Liver (tissue), 9 donors: Measurements from ENCODE around the gene TRIM41. TPM values are rescaled to one million over a fixed set of nuclear protein-coding genes. Genes with fewer than 3 reads are reported as not detected.

ENCODE experiments used
- DNase-seq: peaks from one replicate; pipeline ENCODE4 v3.0.0-alpha.2; 2017; ENCODE audit warnings: low spot score
- H3K27ac ChIP-seq, 2 donors: one replicate each; pipeline ENCODE4 v1.7.0; 2013; ENCODE audit warnings: inconsistent platforms in 2 of 2, low read length in 2 of 2, control low read depth in 1 of 2, low read depth in 1 of 2, mild to moderate bottlenecking in 1 of 2
- H3K27me3 ChIP-seq, 4 donors: one replicate each; pipeline versions ENCODE4 v1.6.1 to v1.7.0; 2013; ENCODE audit warnings: low read length in 3 of 4, inconsistent platforms in 1 of 4, mild to moderate bottlenecking in 1 of 4, moderate library complexity in 1 of 4; ENCODE audit not compliant: control insufficient read depth in 4 of 4, insufficient read depth in 4 of 4
- H3K36me3 ChIP-seq, 4 donors: one replicate each; pipeline versions ENCODE4 v1.6.1 to v1.7.0; 2013; ENCODE audit warnings: low read length in 3 of 4, mild to moderate bottlenecking in 3 of 4, low read depth in 1 of 4, moderate library complexity in 1 of 4; ENCODE audit not compliant: control insufficient read depth in 4 of 4, insufficient read depth in 3 of 4
- H3K4me1 ChIP-seq, 4 donors: one replicate each; pipeline versions ENCODE4 v1.6.1 to v1.7.0; 2013; ENCODE audit warnings: low read length in 3 of 4, mild to moderate bottlenecking in 3 of 4, moderate library complexity in 1 of 4; ENCODE audit not compliant: control insufficient read depth in 4 of 4, insufficient read depth in 4 of 4
- H3K4me3 ChIP-seq, 3 donors: one replicate each; pipeline versions ENCODE4 v1.6.1 to v1.7.0; 2013; ENCODE audit warnings: low read length in 3 of 3, control low read depth in 1 of 3, low read depth in 1 of 3, mild to moderate bottlenecking in 1 of 3
- H3K9ac ChIP-seq, 2 donors: one replicate each; pipeline ENCODE4 v1.7.0; 2013; ENCODE audit warnings: low read length in 2 of 2, mild to moderate bottlenecking in 2 of 2, moderate library complexity in 2 of 2, control low read depth in 1 of 2, low read depth in 1 of 2
- H3K9me3 ChIP-seq, 4 donors: one replicate each; pipeline versions ENCODE4 v1.6.1 to v1.7.0; 2013; ENCODE audit warnings: low read length in 3 of 4; ENCODE audit not compliant: control insufficient read depth in 4 of 4
- CTCF ChIP-seq: fragments of 150-350 bp; IDR thresholded peaks from 2 replicates; pipeline ENCODE4 v1.5.1; 2017; ENCODE audit warnings: improper control_type of control experiment, low read depth, low read length; ENCODE audit not compliant: missing input control
- EGR1 ChIP-seq, 2 donors: IDR thresholded peaks; 2 replicates each; pipeline ENCODE4 v1.6.1; 2016 to 2018; ENCODE audit warnings: antibody characterized with exemption in 2 of 2, low read depth in 2 of 2
- FOXA1 ChIP-seq: IDR thresholded peaks from 2 replicates; pipeline ENCODE4 v1.6.1; 2016; ENCODE audit warnings: antibody characterized with exemption
- FOXA2 ChIP-seq: IDR thresholded peaks from 2 replicates; pipeline ENCODE4 v1.6.1; 2016; ENCODE audit warnings: antibody characterized with exemption
- GABPA ChIP-seq, 2 donors: IDR thresholded peaks in 1 of 2; conservative IDR thresholded peaks in 1 of 2; 2 replicates each; pipeline ENCODE4 v1.6.1; 2016; ENCODE audit warnings: antibody characterized with exemption in 2 of 2, mild to moderate bottlenecking in 1 of 2, moderate library complexity in 1 of 2
- HNF4A ChIP-seq, 2 donors: conservative IDR thresholded peaks; 2 replicates each; pipeline ENCODE4 v1.6.1; 2016; ENCODE audit warnings: antibody characterized with exemption in 2 of 2, mild to moderate bottlenecking in 2 of 2
- JUND ChIP-seq, 2 donors: IDR thresholded peaks; 2 replicates each; pipeline ENCODE4 v1.6.1; 2016; ENCODE audit warnings: antibody characterized with exemption in 2 of 2
- NR2F2 ChIP-seq: IDR thresholded peaks from 2 replicates; pipeline ENCODE4 v1.6.1; 2016; ENCODE audit warnings: antibody characterized with exemption
- RAD21 ChIP-seq, 2 donors: IDR thresholded peaks; 2 replicates each; pipeline ENCODE4 v1.6.1; 2016; ENCODE audit warnings: antibody characterized with exemption in 2 of 2, mild to moderate bottlenecking in 2 of 2
- REST ChIP-seq: IDR thresholded peaks from 2 replicates; pipeline ENCODE4 v1.6.1; 2016; ENCODE audit warnings: antibody characterized with exemption, mild to moderate bottlenecking
- RXRA ChIP-seq, 2 donors: IDR thresholded peaks; 2 replicates each; pipeline ENCODE4 v1.6.1; 2017 to 2018; ENCODE audit warnings: antibody characterized with exemption in 2 of 2, mild to moderate bottlenecking in 1 of 2
- TAF1 ChIP-seq: conservative IDR thresholded peaks from 2 replicates; pipeline ENCODE4 v1.6.1; 2016; ENCODE audit warnings: antibody characterized with exemption, mild to moderate bottlenecking
- ZBTB33 ChIP-seq: IDR thresholded peaks from 2 replicates; pipeline ENCODE4 v1.6.1; 2016; ENCODE audit warnings: antibody characterized with exemption
- WGBS: extraction: QIAGEN DNeasy Blood & Tissue Kit; methylation state at CpG from one replicate; pipeline ENCODE4 v1.1.7; 2013; 5-methylcytosine and 5-hydroxymethylcytosine counted together
- polyA plus RNA-seq, 2 donors: library from polyadenylated mRNA; stranded (reverse) in 1 of 2; unstranded in 1 of 2; fragments of 200-250 nt in 1 of 2; fragments of >200 nt in 1 of 2; fragmentation: Nextera tagmentation in 1 of 2; extraction: Ambion mirVana in 1 of 2; gene quantifications; one replicate each; pipeline versions ENCODE4 v1.2.1 to v1.2.3, GENCODE V29; 2013 to 2015
- total RNA-seq, 2 donors: library from RNA; depleted of rRNA; stranded (reverse); fragments of >200 nt; gene quantifications; one replicate each; pipeline ENCODE4 v1.2.3, GENCODE V29; 2014
- TF ChIP-seq, protein P1 (sequence below): IDR thresholded peaks from 2 replicates; pipeline ENCODE4 v1.6.1; 2016; ENCODE audit warnings: antibody characterized with exemption
- donor health status: healthy.
- donor health status: healthy.
- donor health status: healthy.
- donor health status: healthy.
- donor health status: healthy.

The TRIM41 gene
- total and polyA plus RNA-seq, 4 donors, result 2.8 to 14.1 (median 11.0) TPM

DNA sequence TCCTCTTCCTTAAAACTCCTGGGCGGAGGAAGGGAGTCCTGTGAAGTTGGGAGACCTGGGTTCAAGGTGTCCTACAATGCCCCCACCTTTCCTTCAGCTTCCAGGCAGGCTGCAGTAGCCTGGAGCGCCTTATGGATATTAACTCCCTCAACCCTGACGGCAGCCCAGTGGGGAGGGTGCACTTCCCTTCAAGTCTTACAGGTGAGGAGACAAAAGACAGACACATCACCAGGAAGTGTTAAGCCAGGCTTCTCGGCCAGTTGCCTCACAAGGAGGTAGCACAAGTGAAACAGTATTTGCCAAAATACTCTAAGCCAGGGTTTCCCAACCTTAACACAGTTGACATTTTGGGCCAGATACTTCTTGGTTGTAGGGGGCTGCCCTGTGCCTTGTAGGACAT lies 22.3 kb upstream of the TRIM41 start:
- H3K36me3 ChIP-seq, result no peaks in the 10 kb centered on the region
- H3K9me3 ChIP-seq, result no peaks in the 10 kb centered on the region
- DNase-seq, result no peak
- 80% methylated on average over 4 of the region's 4 CpGs for WGBS
- TF ChIP-seq EGR1 (IDR thresholded peaks at IDR 0.05; ENCODE audit: low read depth in 2 of 2) (no peak), RAD21 (IDR thresholded peaks at IDR 0.05) (no peak), RXRA (IDR thresholded peaks at IDR 0.05) (no peak), CTCF (no peak), TAF1 (no peak), ZBTB33 (no peak), FOXA1 (no peak), GABPA (IDR thresholded peaks at IDR 0.05 in 1 of 2, conservative IDR thresholded peaks at IDR 0.05 in 1 of 2) (no peak)
- H3K27ac ChIP-seq, result no peak overlapping the region
- H3K4me1 ChIP-seq, result peaks cover 12 to 26% (median 18%) of the 10 kb centered on the region in 4 donors
- no peak overlapping the region for H3K9ac ChIP-seq
- H3K4me3 ChIP-seq, result no peak overlapping the region
- H3K27me3 ChIP-seq, result no peaks in the 10 kb centered on the region

GRCh38 chr5:181203093-181203711 lies 19.9 kb upstream of the TRIM41 start:
- 56% methylated on average over 11 of the region's 11 CpGs for WGBS
- H3K36me3 ChIP-seq, result no peaks in the 10 kb centered on the region
- H3K27ac ChIP-seq, result no peak overlapping the region
- DNase-seq, result no peak
- H3K9me3 ChIP-seq, result no peaks in the 10 kb centered on the region
- TF ChIP-seq NR2F2 (no peak), JUND (IDR thresholded peaks at IDR 0.05) (no peak), FOXA1 (no peak), REST (no peak), FOXA2 (no peak), ZBTB33 (no peak), HNF4A (conservative IDR thresholded peaks at IDR 0.05) (no peak)
- TF ChIP-seq, protein P1, sequence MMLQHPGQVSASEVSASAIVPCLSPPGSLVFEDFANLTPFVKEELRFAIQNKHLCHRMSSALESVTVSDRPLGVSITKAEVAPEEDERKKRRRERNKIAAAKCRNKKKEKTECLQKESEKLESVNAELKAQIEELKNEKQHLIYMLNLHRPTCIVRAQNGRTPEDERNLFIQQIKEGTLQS, result no peak
- H3K9ac ChIP-seq, result no peak overlapping the region
- H3K27me3 ChIP-seq, result no peaks in the 10 kb centered on the region
- peaks cover 12 to 37% (median 26%) of the 10 kb centered on the region in 4 donors for H3K4me1 ChIP-seq
- no peak overlapping the region for H3K4me3 ChIP-seq
